ENCODE results near the gene FSTL4.

Gene FSTL4

GRCh38 chr5:133321286-133321832, 291.0 kb downstream of the FSTL4 start:
- Histone ChIP-seq H2AFZ (ENCODE audit: low read length) (no peak overlapping the region), H3K9me2 (ENCODE audit: low read depth, low read length) (no peaks in the 10 kb centered on the region), H3K4me1 (ENCODE audit: insufficient read depth, low read length, severe bottlenecking) (no peaks in the 10 kb centered on the region), H3K4me2 (ENCODE audit: low read length) (no peak overlapping the region), H4K20me1 (ENCODE audit: insufficient read depth, low read length) (no peaks in the 10 kb centered on the region), H3K4me3 (ENCODE audit: low read depth, low read length, poor library complexity, severe bottlenecking) (no peak overlapping the region), H3K79me2 (ENCODE audit: insufficient read depth, low read length) (no peaks in the 10 kb centered on the region), H3K27me3 (ENCODE audit: insufficient read depth, low read length) (no peaks in the 10 kb centered on the region), H3K9ac (ENCODE audit: low read length) (no peak overlapping the region), H3K36me3 (ENCODE audit: insufficient read depth, low read length) (no peaks in the 10 kb centered on the region), H3F3A (ENCODE audit: insufficient read depth, low read length) (no peaks in the 10 kb centered on the region), H3K27ac (ENCODE audit: low read depth, low read length, poor library complexity, severe bottlenecking) (no peak overlapping the region), H3K9me3 (ENCODE audit: low read length) (no peaks in the 10 kb centered on the region)
- TF ChIP-seq, protein P1, sequence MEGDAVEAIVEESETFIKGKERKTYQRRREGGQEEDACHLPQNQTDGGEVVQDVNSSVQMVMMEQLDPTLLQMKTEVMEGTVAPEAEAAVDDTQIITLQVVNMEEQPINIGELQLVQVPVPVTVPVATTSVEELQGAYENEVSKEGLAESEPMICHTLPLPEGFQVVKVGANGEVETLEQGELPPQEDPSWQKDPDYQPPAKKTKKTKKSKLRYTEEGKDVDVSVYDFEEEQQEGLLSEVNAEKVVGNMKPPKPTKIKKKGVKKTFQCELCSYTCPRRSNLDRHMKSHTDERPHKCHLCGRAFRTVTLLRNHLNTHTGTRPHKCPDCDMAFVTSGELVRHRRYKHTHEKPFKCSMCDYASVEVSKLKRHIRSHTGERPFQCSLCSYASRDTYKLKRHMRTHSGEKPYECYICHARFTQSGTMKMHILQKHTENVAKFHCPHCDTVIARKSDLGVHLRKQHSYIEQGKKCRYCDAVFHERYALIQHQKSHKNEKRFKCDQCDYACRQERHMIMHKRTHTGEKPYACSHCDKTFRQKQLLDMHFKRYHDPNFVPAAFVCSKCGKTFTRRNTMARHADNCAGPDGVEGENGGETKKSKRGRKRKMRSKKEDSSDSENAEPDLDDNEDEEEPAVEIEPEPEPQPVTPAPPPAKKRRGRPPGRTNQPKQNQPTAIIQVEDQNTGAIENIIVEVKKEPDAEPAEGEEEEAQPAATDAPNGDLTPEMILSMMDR (IDR thresholded peaks at IDR 0.05; ENCODE audit: low read length) = no peak
- TF ChIP-seq EZH2 (IDR thresholded peaks at IDR 0.05; ENCODE audit: borderline replicate concordance, low read length) = no peak

- TF ChIP-seq, protein P1 (IDR thresholded peaks at IDR 0.05; ENCODE audit: low read length) = no peak
- no peak for TF ChIP-seq EZH2 (IDR thresholded peaks at IDR 0.05; ENCODE audit: borderline replicate concordance, low read length)
- Histone ChIP-seq H3K4me3 (ENCODE audit: low read depth, low read length, poor library complexity, severe bottlenecking) (no peak overlapping the region), H3K4me2 (ENCODE audit: low read length) (no peak overlapping the region), H3F3A (ENCODE audit: insufficient read depth, low read length) (no peaks in the 10 kb centered on the region), H3K27ac (ENCODE audit: low read depth, low read length, poor library complexity, severe bottlenecking) (no peak overlapping the region), H3K9ac (ENCODE audit: low read length) (no peak overlapping the region), H3K4me1 (ENCODE audit: insufficient read depth, low read length, severe bottlenecking) (no peaks in the 10 kb centered on the region), H3K36me3 (ENCODE audit: insufficient read depth, low read length) (no peaks in the 10 kb centered on the region), H4K20me1 (ENCODE audit: insufficient read depth, low read length) (no peaks in the 10 kb centered on the region), H2AFZ (ENCODE audit: low read length) (no peak overlapping the region), H3K9me2 (ENCODE audit: low read depth, low read length) (no peaks in the 10 kb centered on the region), H3K9me3 (ENCODE audit: low read length) (no peaks in the 10 kb centered on the region), H3K79me2 (ENCODE audit: insufficient read depth, low read length) (no peaks in the 10 kb centered on the region), H3K27me3 (ENCODE audit: insufficient read depth, low read length) (no peaks in the 10 kb centered on the region; the same call in 1 of the 2 replicates)
These were observed 292.3 kb downstream of the FSTL4 start for GRCh38 chr5:133319905-133320520.

GRCh38 chr5:133319244-133319643, 293.1 kb downstream of the FSTL4 start:
- H3F3A ChIP-seq (ENCODE audit: insufficient read depth, low read length) = no peaks in the 10 kb centered on the region
- no peaks in the 10 kb centered on the region for H4K20me1 ChIP-seq (ENCODE audit: insufficient read depth, low read length)
- no peaks in the 10 kb centered on the region; the same call in 1 of the 2 replicates for H3K27me3 ChIP-seq (ENCODE audit: insufficient read depth, low read length)
- no peaks in the 10 kb centered on the region for H3K9me3 ChIP-seq (ENCODE audit: low read length)
- H3K27ac ChIP-seq (ENCODE audit: low read depth, low read length, poor library complexity, severe bottlenecking) = no peak overlapping the region
- no peak overlapping the region for H2AFZ ChIP-seq (ENCODE audit: low read length)
- H3K36me3 ChIP-seq (ENCODE audit: insufficient read depth, low read length) = no peaks in the 10 kb centered on the region
- no peaks in the 10 kb centered on the region for H3K79me2 ChIP-seq (ENCODE audit: insufficient read depth, low read length)
- TF ChIP-seq, protein P1 (IDR thresholded peaks at IDR 0.05; ENCODE audit: low read length) = no peak
- no peak for TF ChIP-seq EZH2 (IDR thresholded peaks at IDR 0.05; ENCODE audit: borderline replicate concordance, low read length)
- no peak overlapping the region for H3K4me3 ChIP-seq (ENCODE audit: low read depth, low read length, poor library complexity, severe bottlenecking)
- H3K4me1 ChIP-seq (ENCODE audit: insufficient read depth, low read length, severe bottlenecking) = no peaks in the 10 kb centered on the region
- no peak overlapping the region for H3K4me2 ChIP-seq (ENCODE audit: low read length)
- H3K9me2 ChIP-seq (ENCODE audit: low read depth, low read length) = no peaks in the 10 kb centered on the region
- no peak overlapping the region for H3K9ac ChIP-seq (ENCODE audit: low read length)
